ENCODE measurements around the gene ATP9A.

Gene ATP9A

GRCh38 chr20:51622004-51622874, 146.0 kb downstream of the ATP9A start:
- DNase-seq: no peak

DNA sequence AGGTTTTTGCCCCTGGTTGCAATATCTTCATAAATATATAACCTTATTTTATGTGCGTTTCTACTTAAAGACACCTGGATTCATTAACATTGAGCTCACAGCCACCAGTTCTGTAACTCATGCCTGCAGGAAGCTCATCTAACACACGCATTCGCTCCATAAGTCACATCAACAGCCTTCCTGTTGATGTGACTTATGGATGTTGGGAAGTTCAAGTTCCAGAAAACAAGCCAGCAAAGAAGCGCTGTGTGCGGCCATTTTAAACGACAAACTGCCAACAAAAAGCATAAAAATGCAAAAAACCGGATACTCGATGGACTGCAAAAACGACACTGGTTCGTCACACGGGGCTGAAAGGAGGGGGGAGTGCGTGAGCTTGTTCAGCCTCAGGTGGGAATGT, 147.8 kb downstream of the ATP9A start:
- DNase-seq: no peak

DNA sequence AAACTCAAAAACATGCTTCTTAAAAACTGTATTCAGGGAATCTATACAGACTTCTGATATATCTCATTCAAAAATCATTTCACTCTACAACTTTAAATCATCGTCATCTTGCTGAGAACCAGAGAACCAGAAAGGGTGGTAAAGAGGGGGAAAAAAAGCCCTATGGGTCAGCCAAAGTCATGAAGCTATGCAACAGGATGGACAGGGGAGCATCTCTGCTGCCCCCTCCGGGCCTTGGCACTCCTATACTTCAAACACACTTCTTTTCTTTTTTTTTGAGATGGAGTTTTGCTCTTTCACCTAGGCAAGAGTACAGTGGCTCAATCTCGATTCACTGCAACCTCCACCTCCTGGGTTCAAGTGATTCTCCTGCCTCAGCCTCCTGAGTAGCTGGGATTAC, 152.1 kb downstream of the ATP9A start:
- DNase-seq: no peak

DNA sequence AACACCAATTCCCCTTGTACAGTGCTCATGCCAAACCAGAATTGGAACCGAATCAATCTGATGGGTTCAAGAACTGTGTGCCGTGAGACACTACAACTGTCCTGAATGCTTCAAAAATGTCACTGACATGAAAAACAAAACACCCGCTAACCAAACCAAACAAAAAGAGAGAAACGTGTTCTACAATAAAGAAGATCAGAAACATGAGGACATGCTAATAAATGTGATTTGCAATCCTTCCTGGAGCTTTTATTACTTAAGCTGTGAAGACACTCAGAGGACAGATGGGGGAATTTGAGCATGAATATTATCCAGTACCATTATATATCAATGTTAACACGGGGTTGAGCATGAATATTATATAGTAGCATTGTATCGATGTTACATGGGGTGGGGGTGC, 153.5 kb downstream of the ATP9A start:
- DNase-seq: no peak

DNA sequence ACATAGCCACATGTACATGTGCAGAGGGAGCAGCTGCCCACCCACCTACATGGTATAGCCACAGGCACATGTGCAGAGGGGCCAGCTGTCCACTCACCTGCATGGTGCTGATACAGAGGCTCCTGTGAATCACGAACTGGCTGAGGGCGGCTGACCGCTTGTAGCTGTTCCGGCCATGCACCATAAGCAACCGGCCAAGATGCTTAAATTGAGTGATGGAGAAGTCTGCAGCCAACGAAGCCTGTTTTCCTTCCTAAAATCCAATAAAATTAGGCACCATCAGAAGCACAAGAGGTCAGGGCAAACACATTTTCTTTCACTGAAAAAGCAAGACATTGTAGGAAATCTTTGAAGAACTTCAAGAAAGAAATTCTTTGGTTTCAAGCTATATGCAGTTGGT, 154.6 kb downstream of the ATP9A start:
- no peak for DNase-seq

DNA sequence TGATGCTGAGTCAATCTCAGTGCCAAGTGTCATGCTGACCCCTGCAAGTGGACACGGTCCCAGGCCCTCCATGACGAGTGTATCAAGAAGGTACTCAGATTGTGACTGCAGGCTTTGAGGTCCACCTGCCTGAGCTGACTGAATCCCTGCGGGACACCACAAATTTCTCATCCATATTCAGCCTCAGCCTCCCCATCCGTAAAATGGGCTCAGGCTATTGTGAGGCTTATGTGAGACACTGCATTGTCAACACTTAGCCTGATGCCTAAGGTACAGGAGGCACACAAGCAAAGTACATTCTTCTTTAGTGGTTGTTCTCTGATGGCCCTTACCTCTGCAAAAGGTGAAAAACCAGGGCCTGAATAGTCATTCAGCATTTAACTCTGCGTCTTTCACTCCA, 155.3 kb downstream of the ATP9A start:
- no peak for DNase-seq

GRCh38 chr20:51611625-51611890, 156.6 kb downstream of the ATP9A start:
- no peak for DNase-seq

DNA sequence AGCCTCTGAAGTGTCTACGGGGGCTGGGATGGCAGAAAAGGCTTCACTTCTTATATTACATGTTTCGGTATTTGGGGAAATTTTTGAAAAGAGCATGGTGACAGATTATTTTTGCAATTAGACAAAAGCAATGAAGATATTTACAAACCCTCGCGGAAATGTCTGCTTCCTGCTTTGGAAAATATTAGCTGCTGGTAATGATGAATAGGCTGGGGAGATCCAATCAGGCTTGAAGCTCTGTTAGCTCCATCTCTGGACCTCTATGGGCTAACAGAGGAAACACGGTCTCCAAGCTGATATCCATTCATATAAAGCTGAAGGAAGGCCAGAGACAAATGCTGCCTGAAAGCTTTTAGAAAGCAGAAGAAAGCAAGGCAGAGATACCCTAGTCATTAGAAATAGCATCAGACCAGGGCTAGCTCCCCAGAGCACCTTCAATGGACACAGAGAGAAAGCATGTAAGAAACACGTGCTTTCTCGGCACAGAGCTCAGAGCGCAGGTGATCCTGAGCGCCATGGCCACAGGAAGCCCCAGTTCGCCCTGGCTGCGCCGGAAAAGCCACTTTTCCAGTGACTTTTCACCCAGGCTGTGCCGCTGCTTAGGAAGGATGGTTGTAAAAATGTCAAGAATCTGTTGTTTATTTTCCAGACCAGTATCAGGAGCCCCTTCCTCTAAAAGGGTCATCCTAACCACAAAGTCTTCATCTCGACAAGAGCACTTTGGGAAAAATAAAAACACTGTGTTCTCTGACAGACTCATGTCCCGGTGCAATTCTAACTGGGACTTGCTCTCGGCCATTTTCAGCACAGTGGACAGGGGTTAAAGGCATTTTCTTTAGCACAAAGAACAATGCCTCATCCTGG, 157.2 kb downstream of the ATP9A start:
- DNase-seq: no peak

DNA sequence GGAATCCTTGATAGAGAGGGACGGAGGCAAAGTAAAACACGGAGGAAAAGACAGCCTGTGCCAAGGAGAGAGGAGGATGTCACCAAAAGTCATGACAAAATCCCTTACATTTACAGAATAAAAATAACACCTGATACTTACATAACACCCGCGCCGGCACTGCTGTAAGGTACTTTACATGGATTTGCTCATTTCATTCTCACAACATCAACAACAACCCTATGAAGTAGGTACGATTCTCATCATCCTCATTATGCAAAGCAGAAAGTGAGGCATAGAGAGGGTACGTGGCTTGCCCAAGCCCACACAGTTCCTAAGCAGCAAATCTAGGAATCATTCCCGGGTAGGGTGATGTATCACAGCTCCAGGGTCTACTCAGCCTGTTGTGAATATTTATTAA, 158.1 kb downstream of the ATP9A start:
- no peak for DNase-seq

- DNase-seq: no peak
Observed at GRCh38 chr20:51609251-51609650, 158.9 kb downstream of the ATP9A start.

DNA sequence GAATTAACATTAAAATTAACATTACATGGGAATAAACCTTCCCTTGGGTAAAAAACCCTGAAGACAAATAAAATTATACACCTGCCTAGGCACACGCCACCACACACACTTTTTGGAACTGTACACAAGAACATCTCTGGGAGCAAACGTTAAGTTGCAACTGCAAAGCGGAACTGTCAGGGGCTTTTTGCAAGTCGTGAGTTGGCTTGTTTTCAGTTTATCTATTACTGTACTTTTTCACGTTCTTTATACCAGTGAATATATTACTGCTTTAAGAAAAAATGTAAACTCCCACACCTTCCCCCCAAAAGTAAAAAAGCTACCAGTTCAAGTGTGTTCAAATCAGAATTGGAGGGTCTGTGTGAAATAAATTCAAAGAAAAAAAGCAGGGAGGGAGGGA, 160.1 kb downstream of the ATP9A start:
- no peak for DNase-seq

DNA sequence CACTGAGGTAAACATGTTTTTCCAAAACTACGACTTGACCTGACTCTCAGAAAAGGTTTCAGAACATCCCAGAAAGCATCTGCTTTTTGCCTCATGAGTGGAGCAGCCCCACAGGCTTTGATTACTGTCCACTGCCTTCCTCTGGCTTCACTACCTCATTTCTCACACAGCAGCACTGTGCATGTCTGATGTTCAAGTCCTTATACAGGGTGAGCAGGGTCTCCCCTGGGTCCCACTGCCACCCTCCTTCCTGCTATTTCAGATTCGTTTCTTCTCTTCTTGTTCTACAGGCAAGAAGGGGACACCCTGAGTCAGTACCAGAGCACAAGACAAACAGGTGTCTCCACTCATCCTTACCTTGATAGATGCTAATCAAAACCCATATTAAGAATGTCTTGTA, 161.0 kb downstream of the ATP9A start:
- no peak for DNase-seq

GRCh38 chr20:51604851-51605250, 163.3 kb downstream of the ATP9A start:
- no peak for DNase-seq

DNA sequence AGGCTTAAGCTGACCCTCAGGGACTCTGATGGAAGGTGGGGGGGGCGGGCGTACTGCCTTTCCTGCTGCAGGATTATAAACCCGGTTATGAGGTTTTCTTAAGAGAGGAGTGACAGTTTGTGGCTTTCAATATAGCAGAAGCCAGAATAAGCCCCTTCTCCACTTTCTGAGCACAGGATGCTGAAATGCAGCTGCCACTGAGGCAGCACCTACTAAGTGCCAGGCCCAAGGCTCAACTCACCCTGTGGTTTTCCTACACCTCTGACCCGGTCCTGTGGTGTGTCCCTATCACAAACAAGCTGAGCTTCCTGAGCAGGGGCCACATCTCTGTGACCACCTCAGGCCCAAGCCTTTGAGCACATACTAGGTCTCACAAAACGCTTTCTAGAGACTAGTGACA, 166.1 kb downstream of the ATP9A start:
- no peak for DNase-seq

DNA sequence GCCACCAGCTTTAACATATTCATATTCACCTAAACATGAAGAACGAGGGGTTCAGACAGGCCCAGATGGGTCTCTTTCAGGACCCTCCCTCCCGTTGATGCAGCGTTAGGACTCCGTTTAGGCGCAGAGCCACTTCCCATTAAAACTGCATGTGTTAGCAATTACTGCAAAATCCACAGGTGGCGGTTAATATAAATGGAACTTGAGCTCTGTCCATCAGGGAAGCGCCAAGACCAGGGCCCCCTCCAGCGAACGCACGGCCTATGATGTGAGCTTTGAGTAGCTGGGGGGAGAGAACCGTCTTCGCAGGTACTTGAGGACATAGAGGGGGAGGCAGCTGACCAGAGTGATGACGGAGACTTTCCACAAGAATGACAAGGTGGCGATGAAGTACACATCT, 167.2 kb downstream of the ATP9A start:
- DNase-seq: no peak

DNA sequence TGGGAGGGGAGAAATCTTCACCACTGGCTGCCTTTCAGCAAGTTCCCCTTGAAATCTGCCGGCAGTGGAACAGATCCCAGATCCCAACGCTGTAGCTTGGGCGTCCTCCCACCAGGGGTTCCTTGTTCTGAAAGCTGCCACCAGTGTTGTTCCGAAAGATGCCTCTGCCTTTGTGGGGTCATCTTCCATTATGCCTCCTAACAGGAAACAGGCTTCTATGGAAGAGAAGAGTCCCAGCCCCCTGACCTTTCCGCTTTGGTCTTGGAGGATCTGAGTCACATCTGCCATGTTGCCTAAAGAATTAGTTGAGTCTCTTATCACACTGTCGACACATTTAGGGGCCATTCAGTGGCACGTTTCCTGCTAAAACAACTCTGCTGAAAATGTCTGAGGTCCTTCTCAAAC, 168.2 kb downstream of the ATP9A start:
- no peak for DNase-seq

- no peak for DNase-seq
Observed at GRCh38 chr20:51598556-51598955, 169.6 kb downstream of the ATP9A start.

- no peak for DNase-seq
Observed at GRCh38 chr20:51597389-51598231, 170.6 kb downstream of the ATP9A start.

- no peak for DNase-seq
Observed at GRCh38 chr20:51596668-51597388, 171.4 kb downstream of the ATP9A start.

- DNase-seq: no peak
Observed at GRCh38 chr20:51595744-51596143, 172.4 kb downstream of the ATP9A start.

- peak; percentile 77 for DNase-seq
Observed at GRCh38 chr20:51595058-51595532, 173.1 kb downstream of the ATP9A start.

GRCh38 chr20:51594236-51595057, 173.7 kb downstream of the ATP9A start:
- DNase-seq: no peak

Data from NCI-H1092 (cell line).